ENCODE data around the gene TCF23.

Gene TCF23

DNA sequence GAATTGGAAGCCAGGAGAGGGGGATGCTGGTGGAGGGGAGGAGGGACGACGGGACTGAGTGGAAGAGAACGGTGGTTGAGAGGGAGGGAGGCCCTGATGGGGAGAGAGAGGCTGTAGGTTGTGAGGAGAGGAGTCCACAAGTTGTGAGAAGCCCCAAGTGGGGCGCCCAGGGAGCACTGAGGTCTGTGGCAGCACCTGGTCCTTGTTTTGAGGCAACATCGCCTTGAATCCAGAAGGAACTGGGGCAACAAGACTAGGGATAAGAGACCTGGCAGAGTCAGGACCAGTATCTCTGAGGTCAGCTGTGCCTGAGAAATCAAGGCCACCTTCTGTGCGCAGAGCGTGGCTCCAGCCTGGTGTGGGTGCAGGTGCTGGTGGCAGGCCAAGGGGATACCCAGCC, 10.7 kb upstream of the TCF23 start:
- no peak overlapping the region for H3K27ac ChIP-seq (ENCODE audit: extremely low read depth, low read depth, low read length)
- CTCF ChIA-PET = no interaction called here
- H3K4me1 ChIP-seq (ENCODE audit: control insufficient read depth, insufficient read depth, low read length) = no peaks in the 10 kb centered on the region
- POLR2A ChIA-PET = no interaction called here
- H3K9me3 ChIP-seq (ENCODE audit: control insufficient read depth, insufficient read depth, low read depth, low read length) = no peaks in the 10 kb centered on the region
- peaks cover 0 to under 1% of the 10 kb centered on the region in 2 experiments; a peak in 1 of 3 replicates for H3K36me3 ChIP-seq (ENCODE audit: control insufficient read depth in 2 of 2, insufficient read depth in 1 of 2, low read length in 2 of 2)
- no peak overlapping the region for H3K4me3 ChIP-seq (ENCODE audit: low read depth, low read length)
- TF ChIP-seq ZNF324 (tag by site-specific recombination; IDR thresholded peaks at IDR 0.05) (no peak), INSM2 (tag by site-specific recombination; IDR thresholded peaks at IDR 0.05) (no peak)
- TF ChIP-seq, protein P1, sequence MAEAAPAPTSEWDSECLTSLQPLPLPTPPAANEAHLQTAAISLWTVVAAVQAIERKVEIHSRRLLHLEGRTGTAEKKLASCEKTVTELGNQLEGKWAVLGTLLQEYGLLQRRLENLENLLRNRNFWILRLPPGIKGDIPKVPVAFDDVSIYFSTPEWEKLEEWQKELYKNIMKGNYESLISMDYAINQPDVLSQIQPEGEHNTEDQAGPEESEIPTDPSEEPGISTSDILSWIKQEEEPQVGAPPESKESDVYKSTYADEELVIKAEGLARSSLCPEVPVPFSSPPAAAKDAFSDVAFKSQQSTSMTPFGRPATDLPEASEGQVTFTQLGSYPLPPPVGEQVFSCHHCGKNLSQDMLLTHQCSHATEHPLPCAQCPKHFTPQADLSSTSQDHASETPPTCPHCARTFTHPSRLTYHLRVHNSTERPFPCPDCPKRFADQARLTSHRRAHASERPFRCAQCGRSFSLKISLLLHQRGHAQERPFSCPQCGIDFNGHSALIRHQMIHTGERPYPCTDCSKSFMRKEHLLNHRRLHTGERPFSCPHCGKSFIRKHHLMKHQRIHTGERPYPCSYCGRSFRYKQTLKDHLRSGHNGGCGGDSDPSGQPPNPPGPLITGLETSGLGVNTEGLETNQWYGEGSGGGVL (tag by site-specific recombination; IDR thresholded peaks at IDR 0.05) = 0 out of 2 replicates have a peak, but pooled peaks have one; percentile 1

- H3K4me1 ChIP-seq (ENCODE audit: control insufficient read depth, insufficient read depth, low read length) = no peaks in the 10 kb centered on the region
- TF ChIP-seq ZNF704 (tag by site-specific recombination; IDR thresholded peaks at IDR 0.05) (no peak), PRDM1 (tag by site-specific recombination; IDR thresholded peaks at IDR 0.05) (no peak), ZNF560 (tag by site-specific recombination; IDR thresholded peaks at IDR 0.05; ENCODE audit: borderline replicate concordance) (no peak), ZNF302 (tag by site-specific recombination; IDR thresholded peaks at IDR 0.05; ENCODE audit: low read depth) (no peak), SCRT2 (tag by site-specific recombination; IDR thresholded peaks at IDR 0.05) (no peak), ZNF24 (tag by site-specific recombination; IDR thresholded peaks at IDR 0.05) (no peak), ZBTB44 (tag by site-specific recombination; IDR thresholded peaks at IDR 0.05) (no peak), ZNF670 (tag by site-specific recombination; IDR thresholded peaks at IDR 0.05; ENCODE audit: low read depth) (no peak), ZNF658 (tag by site-specific recombination; IDR thresholded peaks at IDR 0.05) (no peak)
- TF ChIP-seq, protein P2, sequence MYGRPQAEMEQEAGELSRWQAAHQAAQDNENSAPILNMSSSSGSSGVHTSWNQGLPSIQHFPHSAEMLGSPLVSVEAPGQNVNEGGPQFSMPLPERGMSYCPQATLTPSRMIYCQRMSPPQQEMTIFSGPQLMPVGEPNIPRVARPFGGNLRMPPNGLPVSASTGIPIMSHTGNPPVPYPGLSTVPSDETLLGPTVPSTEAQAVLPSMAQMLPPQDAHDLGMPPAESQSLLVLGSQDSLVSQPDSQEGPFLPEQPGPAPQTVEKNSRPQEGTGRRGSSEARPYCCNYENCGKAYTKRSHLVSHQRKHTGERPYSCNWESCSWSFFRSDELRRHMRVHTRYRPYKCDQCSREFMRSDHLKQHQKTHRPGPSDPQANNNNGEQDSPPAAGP (tag by site-specific recombination; IDR thresholded peaks at IDR 0.05) = no peak
- TF ChIP-seq, protein P3, sequence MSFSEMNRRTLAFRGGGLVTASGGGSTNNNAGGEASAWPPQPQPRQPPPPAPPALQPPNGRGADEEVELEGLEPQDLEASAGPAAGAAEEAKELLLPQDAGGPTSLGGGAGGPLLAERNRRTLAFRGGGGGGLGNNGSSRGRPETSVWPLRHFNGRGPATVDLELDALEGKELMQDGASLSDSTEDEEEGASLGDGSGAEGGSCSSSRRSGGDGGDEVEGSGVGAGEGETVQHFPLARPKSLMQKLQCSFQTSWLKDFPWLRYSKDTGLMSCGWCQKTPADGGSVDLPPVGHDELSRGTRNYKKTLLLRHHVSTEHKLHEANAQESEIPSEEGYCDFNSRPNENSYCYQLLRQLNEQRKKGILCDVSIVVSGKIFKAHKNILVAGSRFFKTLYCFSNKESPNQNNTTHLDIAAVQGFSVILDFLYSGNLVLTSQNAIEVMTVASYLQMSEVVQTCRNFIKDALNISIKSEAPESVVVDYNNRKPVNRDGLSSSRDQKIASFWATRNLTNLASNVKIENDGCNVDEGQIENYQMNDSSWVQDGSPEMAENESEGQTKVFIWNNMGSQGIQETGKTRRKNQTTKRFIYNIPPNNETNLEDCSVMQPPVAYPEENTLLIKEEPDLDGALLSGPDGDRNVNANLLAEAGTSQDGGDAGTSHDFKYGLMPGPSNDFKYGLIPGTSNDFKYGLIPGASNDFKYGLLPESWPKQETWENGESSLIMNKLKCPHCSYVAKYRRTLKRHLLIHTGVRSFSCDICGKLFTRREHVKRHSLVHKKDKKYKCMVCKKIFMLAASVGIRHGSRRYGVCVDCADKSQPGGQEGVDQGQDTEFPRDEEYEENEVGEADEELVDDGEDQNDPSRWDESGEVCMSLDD (tag by site-specific recombination; IDR thresholded peaks at IDR 0.05) = no peak
- POLR2A ChIA-PET = no interaction called here
- no peak within 1 kb of the TSS for H3K27ac ChIP-seq (ENCODE audit: extremely low read depth, low read depth, low read length)
- no peaks in the 10 kb centered on the region for H3K36me3 ChIP-seq (ENCODE audit: control insufficient read depth in 2 of 2, insufficient read depth in 1 of 2, low read length in 2 of 2)
- H3K9me3 ChIP-seq (ENCODE audit: control insufficient read depth, insufficient read depth, low read depth, low read length) = no peaks in the 10 kb centered on the region
- H3K4me3 ChIP-seq (ENCODE audit: low read depth, low read length) = no peak within 1 kb of the TSS
- CTCF ChIA-PET = no interaction called here
Measured at GRCh38 chr2:27139310-27139709, 9.5 kb upstream of the TCF23 start, which contains the start of gene PRR30. TSS of gene PRR30 (minus strand) at chr2:27139410. CDS start at chr2:27138329, 1,081 bp downstream.

Measured in HEK293 (cell line).